Psoas muscle (tissue), 8 donors: ENCODE measurements around the gene WDR4. TPM values are rescaled to one million over a fixed set of nuclear protein-coding genes. Genes with fewer than 3 reads are reported as not detected.

Experiments
- ATAC-seq, 4 donors: fragments of 200-7000 bp; cut with Tn5 transposase; one replicate each; pipeline ENCODE4 v1.9.1; 2020; ENCODE audit warnings: moderate library complexity in 3 of 4, mild to moderate bottlenecking in 2 of 4
- DNase-seq, 2 donors: peaks; one replicate each; pipeline ENCODE4 v3.0.0-alpha.2; 2020
- H3K27ac ChIP-seq: fragments of 200-600 bp; one replicate; pipeline ENCODE4 v1.8.0; 2022
- H3K27me3 ChIP-seq, 3 donors: fragments of 200-600 bp in 1 of 3; one replicate each; pipeline versions ENCODE4 v1.6.1 to v1.8.0; 2013 to 2022; ENCODE audit warnings: low read length in 2 of 3, mild to moderate bottlenecking in 2 of 3, moderate library complexity in 1 of 3; ENCODE audit not compliant: insufficient read depth in 3 of 3
- H3K36me3 ChIP-seq, 2 donors: fragments of 200-600 bp in 1 of 2; one replicate each; pipeline versions ENCODE4 v1.6.1 to v1.8.0; 2013 to 2022; ENCODE audit warnings: low read depth in 1 of 2, mild to moderate bottlenecking in 1 of 2, moderate library complexity in 1 of 2; ENCODE audit not compliant: insufficient read depth in 1 of 2
- H3K4me1 ChIP-seq: fragments of 200-600 bp; one replicate; pipeline ENCODE4 v1.8.0; 2022
- H3K4me3 ChIP-seq: fragments of 200-600 bp; one replicate; pipeline ENCODE4 v1.8.0; 2022; ENCODE audit warnings: mild to moderate bottlenecking
- H3K9me3 ChIP-seq: fragments of 200-600 bp; one replicate; pipeline ENCODE4 v1.8.0; 2022
- WGBS, 3 donors: extraction: QIAGEN DNeasy Blood & Tissue Kit; methylation state at CpG; one replicate each; pipeline versions ENCODE4 v1.1.6 to v1.1.7; 2013; 5-methylcytosine and 5-hydroxymethylcytosine counted together
- intact Hi-C, 2 donors: fragments of 100-400 bp; cut with DNase I; formaldehyde crosslinking; loops; one replicate each; pipeline versions ENCODE4 v1.11.0 to v1.14.2; 2022
- polyA plus RNA-seq, 3 donors: library from polyadenylated mRNA; stranded (reverse); fragments of 200-250 nt; gene quantifications; one replicate each; pipeline ENCODE4 v1.2.3, GENCODE V29; 2013
- total RNA-seq, 4 donors: library from RNA; stranded (reverse); fragmentation: NEBNext Ultra II Directional in 2 of 4; extraction: Animal tissue kit (Norgen Biotek cat#: 25700) in 2 of 4; gene quantifications; one replicate each; pipeline versions ENCODE4 v1.2.1 to v1.2.4, GENCODE V29; 2021 to 2023
- TF ChIP-seq, protein P1 (sequence below): fragments of 200-600 bp; IDR thresholded peaks from one replicate; pipeline ENCODE4 v1.8.0; 2022; ENCODE audit warnings: antibody characterized with exemption
- donor health status: healthy with polysubstance abuse.
- donor health status: DM: no; HTN: no; CAD: no; lungs with moderate emphysema.
- donor health status: Bipolar disorder and iron deficiency.
- donor health status: healthy.
- donor health status: DM: yes; HTN: yes; CAD: no.
- donor health status: DM: no; HTN: no; CAD: no.
- donor health status: DM: no; HTN: no; CAD: no.
- donor health status: DM: yes; HTN: yes; CAD: no.

The WDR4 gene
- total and polyA plus RNA-seq, 7 donors: 4.8 to 40.2 (median 11.1) TPM

DNA sequence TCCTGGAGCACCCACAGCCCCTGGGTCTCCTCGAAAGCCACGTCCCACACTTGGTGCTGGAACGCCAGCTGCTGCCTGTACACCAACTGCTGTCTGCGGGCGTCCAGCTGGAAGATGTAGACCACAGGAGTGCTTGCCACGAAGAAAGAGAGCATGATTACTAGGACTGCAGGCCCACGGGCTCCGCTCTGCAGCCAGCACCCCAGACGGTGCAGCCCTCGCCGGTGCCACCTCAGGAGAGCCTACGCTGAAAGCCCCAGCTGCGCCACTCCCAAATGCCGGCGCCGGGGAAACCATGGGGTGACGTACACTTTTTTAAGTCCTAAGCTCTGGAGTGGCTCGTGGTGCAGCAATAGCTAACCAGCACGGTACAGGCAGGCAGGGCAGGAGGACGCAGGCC, 25.7 kb downstream of the WDR4 start:
- Histone ChIP-seq H3K4me1 (no peaks in the 10 kb centered on the region), H3K27ac (no peak overlapping the region), H3K36me3 (peaks cover 14 to 87% of the 10 kb centered on the region in 2 donors), H3K27me3 (no peaks in the 10 kb centered on the region), H3K9me3 (no peaks in the 10 kb centered on the region), H3K4me3 (no peak overlapping the region)
- DNase-seq (no peak), ATAC-seq (no peak)
- 92 to 95% (median 93%) methylated on average over 20 of the region's 20 CpGs for WGBS, 3 donors
- TF ChIP-seq, protein P1, sequence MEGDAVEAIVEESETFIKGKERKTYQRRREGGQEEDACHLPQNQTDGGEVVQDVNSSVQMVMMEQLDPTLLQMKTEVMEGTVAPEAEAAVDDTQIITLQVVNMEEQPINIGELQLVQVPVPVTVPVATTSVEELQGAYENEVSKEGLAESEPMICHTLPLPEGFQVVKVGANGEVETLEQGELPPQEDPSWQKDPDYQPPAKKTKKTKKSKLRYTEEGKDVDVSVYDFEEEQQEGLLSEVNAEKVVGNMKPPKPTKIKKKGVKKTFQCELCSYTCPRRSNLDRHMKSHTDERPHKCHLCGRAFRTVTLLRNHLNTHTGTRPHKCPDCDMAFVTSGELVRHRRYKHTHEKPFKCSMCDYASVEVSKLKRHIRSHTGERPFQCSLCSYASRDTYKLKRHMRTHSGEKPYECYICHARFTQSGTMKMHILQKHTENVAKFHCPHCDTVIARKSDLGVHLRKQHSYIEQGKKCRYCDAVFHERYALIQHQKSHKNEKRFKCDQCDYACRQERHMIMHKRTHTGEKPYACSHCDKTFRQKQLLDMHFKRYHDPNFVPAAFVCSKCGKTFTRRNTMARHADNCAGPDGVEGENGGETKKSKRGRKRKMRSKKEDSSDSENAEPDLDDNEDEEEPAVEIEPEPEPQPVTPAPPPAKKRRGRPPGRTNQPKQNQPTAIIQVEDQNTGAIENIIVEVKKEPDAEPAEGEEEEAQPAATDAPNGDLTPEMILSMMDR: no peak
- intact Hi-C loops: no loop called here

DNA sequence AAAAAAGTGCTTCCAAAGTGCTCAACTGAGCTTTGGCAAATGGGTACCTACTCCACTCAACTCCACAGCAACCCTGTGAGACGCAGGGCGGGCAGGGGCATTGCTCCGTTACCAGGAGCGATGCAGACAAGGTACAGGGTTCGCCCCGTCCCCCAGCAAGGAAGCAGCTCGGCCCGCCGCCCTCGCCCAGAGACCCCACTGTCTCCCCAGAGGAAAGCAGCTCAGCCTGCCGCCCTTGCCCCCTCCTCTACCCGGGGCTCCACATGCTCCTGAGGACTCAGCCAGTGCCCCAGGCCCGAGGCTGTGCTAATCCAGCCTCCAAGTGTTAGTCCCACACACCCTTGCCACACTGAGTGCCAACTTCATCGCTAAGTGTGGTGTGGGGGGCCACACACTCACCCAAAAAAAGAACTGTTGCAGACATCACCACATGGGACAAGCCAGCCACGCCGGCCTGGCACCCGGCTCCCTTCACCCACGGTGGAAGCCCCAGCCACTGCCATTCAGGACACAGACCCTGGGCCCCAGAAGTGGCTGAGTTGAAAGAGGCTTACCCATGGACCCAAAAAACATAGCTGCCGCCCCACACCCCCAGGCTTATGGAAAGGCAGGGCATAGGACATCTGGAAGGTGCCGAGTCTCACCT, 26.3 kb downstream of the WDR4 start:
- ATAC-seq: no peak
- no peak for DNase-seq
- Histone ChIP-seq H3K27me3 (no peaks in the 10 kb centered on the region), H3K4me1 (no peaks in the 10 kb centered on the region), H3K27ac (no peak overlapping the region), H3K4me3 (no peak overlapping the region), H3K36me3 (peaks cover 14 to 82% of the 10 kb centered on the region in 2 donors), H3K9me3 (no peaks in the 10 kb centered on the region)
- TF ChIP-seq, protein P1: no peak
- intact Hi-C loops: no loop called here
- WGBS, 3 donors: 96 to 97% (median 97%) methylated on average over 20 of the region's 20 CpGs

DNA sequence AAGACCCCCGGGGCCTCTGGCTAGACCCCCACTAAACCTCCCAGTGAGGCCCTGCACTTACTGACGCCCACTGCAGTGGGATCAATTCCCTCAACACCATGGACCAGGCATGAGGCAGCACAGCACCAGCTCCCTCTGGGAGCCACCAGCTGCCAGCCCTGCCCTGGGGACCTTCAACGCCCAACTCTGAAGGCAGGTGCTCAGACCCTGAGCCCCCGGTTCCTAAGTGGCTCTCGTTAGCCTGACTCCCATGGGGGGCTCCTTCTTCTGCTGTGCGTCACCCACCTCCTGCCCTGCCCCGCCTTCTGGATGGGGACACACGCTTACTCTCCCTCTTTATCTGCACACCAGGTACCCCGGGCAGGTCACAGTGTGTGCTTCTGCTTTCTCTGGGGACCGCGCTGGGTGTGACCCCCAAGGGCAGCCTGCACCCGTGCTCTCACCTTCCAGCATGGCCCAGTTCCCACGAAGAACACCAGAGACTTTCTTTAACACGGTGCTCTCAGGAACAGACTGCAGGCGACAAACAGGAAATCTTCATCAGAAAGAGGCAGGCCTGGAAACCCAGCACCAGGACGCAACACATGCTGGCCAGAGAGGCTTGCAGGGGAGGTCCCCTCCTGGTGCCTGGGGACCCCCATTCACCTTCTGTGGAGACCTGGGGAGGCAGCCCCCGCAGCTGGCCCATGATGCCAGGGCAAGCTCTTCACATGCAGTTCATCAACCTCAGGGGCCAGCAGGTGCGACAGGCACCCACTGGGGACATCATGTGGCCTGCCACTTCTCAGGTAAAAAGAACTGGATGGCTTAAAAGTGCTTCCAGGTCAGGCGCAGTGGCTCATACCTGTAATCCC, 27.3 kb downstream of the WDR4 start:
- WGBS, 3 donors: 92 to 94% (median 93%) methylated on average over 19 of the region's 19 CpGs
- Histone ChIP-seq H3K36me3 (peaks cover 14 to 86% of the 10 kb centered on the region in 2 donors), H3K4me3 (no peak overlapping the region), H3K27me3 (no peaks in the 10 kb centered on the region), H3K9me3 (no peaks in the 10 kb centered on the region), H3K27ac (no peak overlapping the region), H3K4me1 (no peaks in the 10 kb centered on the region)
- ATAC-seq (no peak), DNase-seq (no peak)
- TF ChIP-seq, protein P1: no peak
- intact Hi-C loops: no loop called here

DNA sequence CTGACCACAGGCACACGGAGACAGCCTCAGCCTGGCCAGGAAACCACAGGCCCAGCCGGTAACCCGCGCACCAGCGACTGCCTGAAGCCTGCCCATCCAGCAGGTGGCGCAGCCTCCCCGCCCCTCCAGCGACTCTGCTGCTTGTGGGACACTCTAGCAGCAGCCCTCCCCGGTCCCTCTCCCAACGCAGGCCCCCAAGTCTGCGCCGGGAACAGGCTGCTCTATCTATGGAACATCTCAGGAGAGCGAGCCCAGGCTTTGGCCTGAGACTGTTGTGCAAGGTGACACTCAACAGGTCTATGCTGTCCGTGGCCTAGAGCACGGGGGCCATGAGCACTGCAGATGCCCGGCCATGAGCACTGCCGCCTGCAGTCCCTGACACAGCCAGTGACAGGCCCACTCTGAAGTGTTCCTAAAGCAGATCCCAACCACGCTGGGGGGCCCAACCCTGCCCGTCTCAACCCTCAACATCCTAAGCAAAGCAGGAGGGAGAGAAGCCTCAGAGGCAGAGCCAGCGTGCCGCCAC, 28.4 kb downstream of the WDR4 start:
- DNase-seq (no peak), ATAC-seq (peak; percentile 15 to 58 (median 54))
- Histone ChIP-seq H3K27ac (no peak overlapping the region), H3K27me3 (no peaks in the 10 kb centered on the region), H3K4me1 (no peaks in the 10 kb centered on the region), H3K4me3 (no peak overlapping the region), H3K9me3 (no peaks in the 10 kb centered on the region), H3K36me3 (peaks cover 14 to 85% of the 10 kb centered on the region in 2 donors)
- intact Hi-C loops: no loop called here
- WGBS, 3 donors: 87 to 89% (median 88%) methylated on average over 21 of the region's 21 CpGs
- TF ChIP-seq, protein P1: peak; percentile 23
